ENCODE results near the gene FBXO3.
A peak's percentile ranks its signal among the peaks of the same experiment; 100 is the strongest.

Gene FBXO3

GRCh38 chr11:33696931-33697638, 77.2 kb downstream of the FBXO3 start:
- DNase-seq (ENCODE audit: low read depth): no peak
- TF ChIP-seq, protein P1, sequence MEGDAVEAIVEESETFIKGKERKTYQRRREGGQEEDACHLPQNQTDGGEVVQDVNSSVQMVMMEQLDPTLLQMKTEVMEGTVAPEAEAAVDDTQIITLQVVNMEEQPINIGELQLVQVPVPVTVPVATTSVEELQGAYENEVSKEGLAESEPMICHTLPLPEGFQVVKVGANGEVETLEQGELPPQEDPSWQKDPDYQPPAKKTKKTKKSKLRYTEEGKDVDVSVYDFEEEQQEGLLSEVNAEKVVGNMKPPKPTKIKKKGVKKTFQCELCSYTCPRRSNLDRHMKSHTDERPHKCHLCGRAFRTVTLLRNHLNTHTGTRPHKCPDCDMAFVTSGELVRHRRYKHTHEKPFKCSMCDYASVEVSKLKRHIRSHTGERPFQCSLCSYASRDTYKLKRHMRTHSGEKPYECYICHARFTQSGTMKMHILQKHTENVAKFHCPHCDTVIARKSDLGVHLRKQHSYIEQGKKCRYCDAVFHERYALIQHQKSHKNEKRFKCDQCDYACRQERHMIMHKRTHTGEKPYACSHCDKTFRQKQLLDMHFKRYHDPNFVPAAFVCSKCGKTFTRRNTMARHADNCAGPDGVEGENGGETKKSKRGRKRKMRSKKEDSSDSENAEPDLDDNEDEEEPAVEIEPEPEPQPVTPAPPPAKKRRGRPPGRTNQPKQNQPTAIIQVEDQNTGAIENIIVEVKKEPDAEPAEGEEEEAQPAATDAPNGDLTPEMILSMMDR (IDR thresholded peaks at IDR 0.05; ENCODE audit: low read depth, low read length): no peak
- no peak for TF ChIP-seq MAX (IDR thresholded peaks at IDR 0.05; ENCODE audit: low read depth, low read length)
- TF ChIP-seq MYC (IDR thresholded peaks at IDR 0.05; ENCODE audit: low read depth, low read length): no peak
- TF ChIP-seq POLR2A (IDR thresholded peaks at IDR 0.05; ENCODE audit: extremely low read depth, insufficient read length): no peak
- H3K4me3 ChIP-seq (ENCODE audit: low read depth, low read length): no peak overlapping the region

- no peak for DNase-seq (ENCODE audit: low read depth)
- TF ChIP-seq MYC (IDR thresholded peaks at IDR 0.05; ENCODE audit: low read depth, low read length): no peak
- no peak for TF ChIP-seq MAX (IDR thresholded peaks at IDR 0.05; ENCODE audit: low read depth, low read length)
- TF ChIP-seq POLR2A (IDR thresholded peaks at IDR 0.05; ENCODE audit: extremely low read depth, insufficient read length): no peak
- TF ChIP-seq, protein P1 (IDR thresholded peaks at IDR 0.05; ENCODE audit: low read depth, low read length): no peak
- no peak overlapping the region for H3K4me3 ChIP-seq (ENCODE audit: low read depth, low read length)
These were observed 77.9 kb downstream of the FBXO3 start for GRCh38 chr11:33696411-33696810.

DNA sequence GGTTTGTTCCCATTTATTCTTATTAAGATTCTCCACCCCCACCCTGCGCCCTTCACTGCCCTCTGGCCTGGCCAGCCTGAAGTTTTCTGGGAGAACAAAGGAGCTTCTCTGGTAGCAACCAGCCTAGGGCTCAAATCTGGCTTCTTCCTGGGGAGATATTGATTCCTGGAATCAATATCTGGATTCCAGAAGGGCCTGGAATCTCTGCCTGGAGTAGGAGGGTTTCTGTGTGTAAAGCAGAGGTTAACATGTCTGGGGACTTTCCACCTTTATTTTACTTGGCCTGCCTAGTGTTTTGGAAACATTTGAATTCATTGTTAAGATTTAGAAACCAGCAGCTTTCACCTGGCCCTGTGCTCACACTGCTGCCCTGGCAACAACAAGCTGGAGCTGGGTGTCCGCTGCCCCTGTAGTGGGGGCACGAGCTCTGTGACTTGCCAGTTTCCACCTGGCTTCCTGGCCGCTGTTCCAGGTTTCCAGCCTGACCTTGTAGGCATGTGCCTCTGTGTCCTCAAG, 79.2 kb downstream of the FBXO3 start:
- H3K4me3 ChIP-seq (ENCODE audit: low read depth, low read length): no peak overlapping the region
- DNase-seq (ENCODE audit: low read depth): no peak
- TF ChIP-seq MYC (IDR thresholded peaks at IDR 0.05; ENCODE audit: low read depth, low read length) (no peak), POLR2A (IDR thresholded peaks at IDR 0.05; ENCODE audit: extremely low read depth, insufficient read length) (no peak)
- TF ChIP-seq, protein P1 (IDR thresholded peaks at IDR 0.05; ENCODE audit: low read depth, low read length): no peak

DNA sequence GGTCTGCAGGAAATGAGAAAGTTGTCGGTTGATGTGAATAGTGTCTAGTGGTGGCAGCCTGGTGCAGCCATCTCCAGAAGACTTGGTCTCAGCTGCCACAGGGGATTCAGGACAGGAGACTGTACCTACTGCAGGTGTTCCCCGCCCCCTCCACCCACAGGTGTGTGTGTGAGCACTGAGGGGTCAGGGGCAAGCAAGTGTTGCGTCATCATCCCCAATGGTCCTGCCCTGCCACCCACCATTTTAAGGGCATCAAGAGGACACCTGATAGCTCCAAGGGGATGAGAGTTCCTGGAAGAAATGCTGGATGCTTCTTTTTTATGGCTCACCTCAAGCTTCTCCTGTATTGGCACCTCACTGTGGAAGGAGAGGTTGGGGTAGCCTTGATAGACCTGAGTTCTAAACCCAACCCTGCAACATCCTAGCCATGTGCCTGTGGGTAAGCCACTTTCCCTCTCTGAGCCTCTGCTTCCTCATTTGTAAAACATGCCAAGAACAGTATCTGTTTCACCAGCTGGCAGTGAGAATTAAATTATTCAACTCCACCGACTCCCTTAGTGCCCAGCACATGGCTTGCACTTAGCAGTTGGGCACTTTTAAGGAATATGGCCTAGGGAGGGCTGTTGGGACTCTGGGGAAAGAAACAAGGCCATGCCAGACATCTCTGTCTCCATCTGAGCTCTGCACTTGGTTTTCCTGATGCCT, 79.8 kb downstream of the FBXO3 start:
- H3K4me3 ChIP-seq (ENCODE audit: low read depth, low read length): no peak overlapping the region
- TF ChIP-seq MAX (IDR thresholded peaks at IDR 0.05; ENCODE audit: low read depth, low read length) (peak; percentile 50), POLR2A (IDR thresholded peaks at IDR 0.05; ENCODE audit: extremely low read depth, insufficient read length) (no peak), MYC (IDR thresholded peaks at IDR 0.05; ENCODE audit: low read depth, low read length) (peak; percentile 35; the same call in 1 of the 2 replicates)
- TF ChIP-seq, protein P1 (IDR thresholded peaks at IDR 0.05; ENCODE audit: low read depth, low read length): no peak

GRCh38 chr11:33692541-33692940, 81.8 kb downstream of the FBXO3 start:
- TF ChIP-seq, protein P1 (IDR thresholded peaks at IDR 0.05; ENCODE audit: low read depth, low read length): no peak
- TF ChIP-seq MYC (IDR thresholded peaks at IDR 0.05; ENCODE audit: low read depth, low read length) (no peak), MAX (IDR thresholded peaks at IDR 0.05; ENCODE audit: low read depth, low read length) (no peak), POLR2A (IDR thresholded peaks at IDR 0.05; ENCODE audit: extremely low read depth, insufficient read length) (no peak)
- no peak overlapping the region for H3K4me3 ChIP-seq (ENCODE audit: low read depth, low read length)
- no peak for DNase-seq (ENCODE audit: low read depth)

More for the DNA sequence above, 79.8 kb downstream of the FBXO3 start:
- peak; percentile 57 for DNase-seq (ENCODE audit: low read depth)
